Retinal pigment epithelial cell (primary cell): ENCODE data around the gene LRRC4B.

ENCODE experiments used
- DNase-seq: peaks from one replicate; pipeline ENCODE4 v3.0.0-alpha.2; 2010; ENCODE audit warnings: low read depth
- H3K4me3 ChIP-seq: 2 replicates; pipeline ENCODE4 v1.5.1; 2011; ENCODE audit warnings: mild to moderate bottlenecking, low read length, control low read depth, moderate library complexity
- CTCF ChIP-seq: conservative IDR thresholded peaks from 2 replicates; pipeline ENCODE4 v1.5.1; 2011; ENCODE audit warnings: low read depth, low read length, control low read depth, inconsistent platforms

Gene LRRC4B

GRCh38 chr19:50559636-50560035, 8.6 kb downstream of the LRRC4B start:
- no peak for DNase-seq
- TF ChIP-seq CTCF: no peak
- no peak overlapping the region for H3K4me3 ChIP-seq

GRCh38 chr19:50558449-50558848, 9.8 kb downstream of the LRRC4B start:
- TF ChIP-seq CTCF: no peak
- no peak overlapping the region for H3K4me3 ChIP-seq
- DNase-seq: no peak

- TF ChIP-seq CTCF: no peak
Observed at GRCh38 chr19:50558039-50558438, 10.2 kb downstream of the LRRC4B start.

GRCh38 chr19:50557009-50557613, 11.1 kb downstream of the LRRC4B start:
- DNase-seq: no peak

More at GRCh38 chr19:50558039-50558438, 10.2 kb downstream of the LRRC4B start:
- DNase-seq: no peak
- H3K4me3 ChIP-seq: no peak overlapping the region

GRCh38 chr19:50556282-50557008, 11.8 kb downstream of the LRRC4B start:
- peak; percentile 5 for DNase-seq
- peak; percentile 87 for TF ChIP-seq CTCF
- peak overlapping the region; percentile 36 for H3K4me3 ChIP-seq

More at GRCh38 chr19:50557009-50557613, 11.1 kb downstream of the LRRC4B start:
- H3K4me3 ChIP-seq: no peak overlapping the region
- no peak for TF ChIP-seq CTCF

GRCh38 chr19:50555450-50556281, 12.6 kb downstream of the LRRC4B start:
- no peak overlapping the region for H3K4me3 ChIP-seq
- no peak for TF ChIP-seq CTCF
- DNase-seq: no peak
